GM23338 (cell line): Measurements from ENCODE around the gene RGS6. TPM values are rescaled to one million over a fixed set of nuclear protein-coding genes. Genes with fewer than 3 reads are reported as not detected.

ENCODE experiments used
- ATAC-seq: fragments of 200-7000 bp; cut with Tn5 transposase; 3 replicates; pipeline ENCODE4 v1.9.1; 2020
- DNase-seq: peaks from one replicate; pipeline ENCODE4 v3.0.0-alpha.2; 2015; ENCODE audit warnings: low spot score
- H2AFZ ChIP-seq: fragments of 200-600 bp; sonication (generic); 2 replicates; pipeline ENCODE4 v1.8.0; 2016; ENCODE audit warnings: antibody characterized with exemption, mild to moderate bottlenecking, moderate library complexity
- H3F3A ChIP-seq: fragments of 200-600 bp; sonication (generic); replicated peaks from 2 replicates; pipeline ENCODE4 v1.8.0; 2017; ENCODE audit warnings: antibody characterized with exemption, mixed run types, low read depth
- H3K27ac ChIP-seq: fragments of 200-600 bp; sonication (generic); 2 replicates; pipeline ENCODE4 v1.6.1; 2016; ENCODE audit warnings: low read depth
- H3K27me3 ChIP-seq: fragments of 200-600 bp; sonication (generic); 2 replicates; pipeline ENCODE4 v1.8.0; 2016; ENCODE audit warnings: mild to moderate bottlenecking, mixed run types, moderate library complexity; ENCODE audit not compliant: insufficient read depth
- H3K36me3 ChIP-seq: fragments of 200-600 bp; sonication (generic); 2 replicates; pipeline ENCODE4 v1.8.0; 2016; ENCODE audit warnings: mild to moderate bottlenecking; ENCODE audit not compliant: insufficient read depth
- H3K4me1 ChIP-seq: fragments of 200-600 bp; sonication (generic); 2 replicates; pipeline ENCODE4 v1.8.0; 2016; ENCODE audit warnings: mild to moderate bottlenecking, moderate library complexity; ENCODE audit not compliant: insufficient read depth
- H3K4me2 ChIP-seq: fragments of 200-600 bp; sonication (generic); 2 replicates; pipeline ENCODE4 v1.7.1; 2017; ENCODE audit warnings: mixed run types
- H3K4me3 ChIP-seq: fragments of 200-600 bp; sonication (generic); 2 replicates; pipeline ENCODE4 v1.6.1; 2016; ENCODE audit warnings: mixed run types
- H3K79me2 ChIP-seq: fragments of 200-600 bp; sonication (generic); replicated peaks from 2 replicates; pipeline ENCODE4 v1.8.0; 2017; ENCODE audit warnings: mild to moderate bottlenecking; ENCODE audit not compliant: insufficient read depth
- H3K9me2 ChIP-seq: fragments of 200-600 bp; sonication (generic); 2 replicates; pipeline ENCODE4 v1.8.0; 2017; ENCODE audit not compliant: insufficient read depth
- H4K20me1 ChIP-seq: fragments of 200-600 bp; sonication (generic); replicated peaks from 2 replicates; pipeline ENCODE4 v1.8.0; 2017; ENCODE audit warnings: mild to moderate bottlenecking; ENCODE audit not compliant: insufficient read depth
- H3K27ac Mint-ChIP-seq: 2 replicates; pipeline ENCODE4 v1.8.0; 2020; ENCODE audit warnings: inconsistent platforms, mild to moderate bottlenecking, moderate library complexity, mixed read lengths
- H3K27me3 Mint-ChIP-seq: 3 replicates; pipeline ENCODE4 v1.8.0; 2022; ENCODE audit warnings: low read depth, mild to moderate bottlenecking, moderate library complexity, mixed read lengths, inconsistent platforms; ENCODE audit not compliant: insufficient read depth, poor library complexity
- H3K36me3 Mint-ChIP-seq: 3 replicates; pipeline ENCODE4 v1.8.0; 2021; ENCODE audit warnings: low read depth, mild to moderate bottlenecking, inconsistent platforms, moderate library complexity, mixed read lengths
- H3K4me1 Mint-ChIP-seq: 3 replicates; pipeline ENCODE4 v1.8.0; 2020; ENCODE audit warnings: mild to moderate bottlenecking, inconsistent platforms, mixed read lengths
- H3K4me3 Mint-ChIP-seq: 3 replicates; pipeline ENCODE4 v1.8.0; 2021; ENCODE audit warnings: moderate library complexity, mild to moderate bottlenecking, inconsistent platforms, mixed read lengths
- H3K9me3 Mint-ChIP-seq: 3 replicates; pipeline ENCODE4 v1.8.0; 2020; ENCODE audit warnings: moderate library complexity, mild to moderate bottlenecking, inconsistent platforms, mixed read lengths
- EZH2phosphoT487 ChIP-seq: fragments of 200-600 bp; sonication (generic); IDR thresholded peaks from one replicate; pipeline ENCODE4 v1.8.1; 2018; ENCODE audit warnings: antibody characterized with exemption; ENCODE audit not compliant: unreplicated experiment
- NANOG ChIP-seq: IDR thresholded peaks from 2 replicates; pipeline ENCODE4 v1.6.1; 2016; ENCODE audit warnings: antibody characterized with exemption, borderline replicate concordance
- POLR2AphosphoS5 ChIP-seq: IDR thresholded peaks from 2 replicates; pipeline ENCODE4 v1.6.1; 2016; ENCODE audit warnings: antibody characterized with exemption, low read depth
- ZNF114 ChIP-seq: fragments of 250-450 bp; sonication (Bioruptor Pico); IDR thresholded peaks from 2 replicates; pipeline ENCODE4 v1.5.0; 2020; ENCODE audit warnings: mild to moderate bottlenecking, moderate library complexity
- ZNF462 ChIP-seq: fragments of 250-450 bp; sonication (Bioruptor Pico); IDR thresholded peaks from 2 replicates; pipeline ENCODE4 v1.5.0; 2020; ENCODE audit warnings: mild to moderate bottlenecking, moderate library complexity
- polyA plus RNA-seq: library from polyadenylated mRNA; unstranded; fragments of >200 nt; fragmentation: Nextera tagmentation; extraction: Ambion mirVana; gene quantifications from 2 replicates; pipeline ENCODE4 v1.2.1, GENCODE V29; 2016
- total RNA-seq: library from RNA; depleted of rRNA; stranded (reverse); fragments of >200 nt; shearing (Covaris generic); gene quantifications from 2 replicates; pipeline ENCODE4 v1.2.3, GENCODE V29; 2014

RGS6 gene
- total and polyA plus RNA-seq, 2 experiments from 2014 or later = 0.66 to 0.83 TPM

DNA sequence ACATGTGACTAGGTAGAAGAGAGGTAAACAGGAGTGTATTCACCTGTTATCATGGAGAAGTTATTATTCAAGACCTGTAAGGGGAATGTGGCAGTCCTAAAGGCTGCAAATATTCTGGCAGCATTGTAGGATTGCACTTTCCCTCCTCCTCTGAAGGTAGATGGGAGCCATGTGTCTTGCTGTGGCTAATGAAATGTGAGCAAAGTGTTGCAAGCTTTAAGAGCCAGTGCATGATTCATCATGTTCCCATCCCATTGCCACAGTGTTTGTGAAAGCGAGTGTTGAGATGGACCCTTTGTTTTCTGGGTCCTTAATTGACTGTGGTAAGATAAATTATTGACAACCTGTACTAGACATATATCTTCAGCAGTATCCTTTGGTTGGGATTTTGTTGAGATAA is 128.7 kb downstream of the RGS6 start:
- H3K36me3 Mint-ChIP-seq = no peaks in the 10 kb centered on the region
- DNase-seq (no peak), ATAC-seq (no peak)
- peaks cover 3% of the 10 kb centered on the region for H3K27me3 Mint-ChIP-seq
- H3K27me3 ChIP-seq = no peaks in the 10 kb centered on the region
- no peaks in the 10 kb centered on the region for H3K4me1 ChIP-seq
- no peak overlapping the region for H3K4me3 Mint-ChIP-seq
- H3K27ac ChIP-seq = no peak overlapping the region
- H3K4me3 ChIP-seq = no peak overlapping the region
- H3K4me1 Mint-ChIP-seq = no peaks in the 10 kb centered on the region
- no peaks in the 10 kb centered on the region for H4K20me1 ChIP-seq
- no peaks in the 10 kb centered on the region for H3K9me3 Mint-ChIP-seq
- H3K9me2 ChIP-seq = peaks cover 8% of the 10 kb centered on the region; the same call in 1 of the 2 replicates
- H3F3A ChIP-seq = no peaks in the 10 kb centered on the region
- H3K4me2 ChIP-seq = no peak overlapping the region
- H3K27ac Mint-ChIP-seq = no peak overlapping the region
- no peaks in the 10 kb centered on the region for H3K36me3 ChIP-seq
- no peak overlapping the region for H2AFZ ChIP-seq
- H3K79me2 ChIP-seq = no peaks in the 10 kb centered on the region
- TF ChIP-seq ZNF462 (CRISPR knock-in tag) (no peak), NANOG (no peak)

DNA sequence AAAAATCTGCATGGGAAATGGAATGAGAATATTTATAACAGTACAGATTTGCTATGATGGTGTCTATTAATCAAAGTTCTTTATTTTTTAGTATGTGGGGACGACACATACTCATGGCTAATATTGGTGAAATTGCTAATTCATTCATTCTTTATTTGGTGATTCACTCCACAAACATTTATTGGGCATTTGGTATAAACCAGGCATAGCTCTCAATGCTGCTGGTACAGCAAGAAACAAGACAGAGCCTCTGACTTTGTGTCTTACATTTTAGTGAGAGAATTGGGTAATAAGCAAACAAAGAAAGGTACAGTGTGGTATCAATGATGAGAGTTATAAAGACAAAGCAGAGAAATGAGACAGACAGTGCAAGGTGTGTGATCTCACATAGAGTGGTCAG is 129.5 kb downstream of the RGS6 start:
- H3K36me3 Mint-ChIP-seq = no peaks in the 10 kb centered on the region
- H3K27me3 Mint-ChIP-seq = peaks cover 3% of the 10 kb centered on the region
- no peaks in the 10 kb centered on the region for H3F3A ChIP-seq
- no peak overlapping the region for H2AFZ ChIP-seq
- ATAC-seq = no peak
- no peaks in the 10 kb centered on the region for H3K9me3 Mint-ChIP-seq
- no peaks in the 10 kb centered on the region for H3K4me1 ChIP-seq
- H4K20me1 ChIP-seq = no peaks in the 10 kb centered on the region
- TF ChIP-seq ZNF114 (CRISPR knock-in tag) (no peak), EZH2phosphoT487 (no peak), POLR2AphosphoS5 (no peak)
- H3K79me2 ChIP-seq = no peaks in the 10 kb centered on the region
- no peak overlapping the region for H3K27ac Mint-ChIP-seq
- no peak overlapping the region for H3K27ac ChIP-seq
- DNase-seq = no peak
- peaks cover 8% of the 10 kb centered on the region; the same call in 1 of the 2 replicates for H3K9me2 ChIP-seq
- no peaks in the 10 kb centered on the region for H3K36me3 ChIP-seq
- no peaks in the 10 kb centered on the region for H3K27me3 ChIP-seq
- H3K4me2 ChIP-seq = no peak overlapping the region
- no peak overlapping the region for H3K4me3 Mint-ChIP-seq
- H3K4me3 ChIP-seq = no peak overlapping the region
- no peaks in the 10 kb centered on the region for H3K4me1 Mint-ChIP-seq
